Left renal cortex interstitium (tissue), 4 donors: ENCODE data around the gene ALDH3A2. TPM values are rescaled to one million over a fixed set of nuclear protein-coding genes. Genes with fewer than 3 reads are reported as not detected.
"Not testable (repeated sequence)": the region's sequence is repeated elsewhere in the genome, so short reads cannot be mapped to it uniquely, and the experiment has no call there.

Experiments
- DNase-seq, 4 donors: peaks; one replicate each; pipeline ENCODE4 v3.0.0-alpha.2; 2013; ENCODE audit warnings: low read depth in 4 of 4, low spot score in 2 of 4, missing footprints in 1 of 4
- polyA plus RNA-seq, 4 donors: library from polyadenylated mRNA; unstranded; fragments of 120-200 nt; gene quantifications; one replicate each; pipeline ENCODE4 v1.2.1, GENCODE V29; 2013; ENCODE audit not compliant: insufficient read length in 4 of 4

The ALDH3A2 gene
- polyA plus RNA-seq, 4 donors: 81.0 to 116 (median 90.0) TPM

- no peak for DNase-seq
Measured at GRCh38 chr17:19649274-19649541, 657 bp downstream of the ALDH3A2 start.

GRCh38 chr17:19650826-19651225 is 2.3 kb downstream of the ALDH3A2 start:
- DNase-seq: no peak

- no peak for DNase-seq
Measured at GRCh38 chr17:19651451-19652238, 3.1 kb downstream of the ALDH3A2 start.

- no peak for DNase-seq
Measured at GRCh38 chr17:19652595-19652994, 4.0 kb downstream of the ALDH3A2 start.

GRCh38 chr17:19654342-19654886 is 5.9 kb downstream of the ALDH3A2 start:
- no peak for DNase-seq

GRCh38 chr17:19654896-19655295 is 6.3 kb downstream of the ALDH3A2 start:
- no peak for DNase-seq

- no peak for DNase-seq
Measured at GRCh38 chr17:19656336-19656735, 7.8 kb downstream of the ALDH3A2 start.

GRCh38 chr17:19656851-19657581 is 8.5 kb downstream of the ALDH3A2 start:
- no peak for DNase-seq

- DNase-seq: no peak
Measured at GRCh38 chr17:19659366-19660177, 11.0 kb downstream of the ALDH3A2 start.

GRCh38 chr17:19660219-19660870 is 11.8 kb downstream of the ALDH3A2 start:
- DNase-seq: no peak

GRCh38 chr17:19661121-19661520 is 12.6 kb downstream of the ALDH3A2 start:
- no peak for DNase-seq

GRCh38 chr17:19663097-19663496 is 14.5 kb downstream of the ALDH3A2 start:
- DNase-seq: no peak

GRCh38 chr17:19664136-19664820 is 15.7 kb downstream of the ALDH3A2 start:
- no peak for DNase-seq

- no peak for DNase-seq
Measured at GRCh38 chr17:19664821-19665181, 16.2 kb downstream of the ALDH3A2 start.

- not testable (repeated sequence) for DNase-seq
Measured at GRCh38 chr17:19669680-19670079, 21.1 kb downstream of the ALDH3A2 start.

- no peak for DNase-seq
Measured at GRCh38 chr17:19670908-19671307, 22.4 kb downstream of the ALDH3A2 start.

GRCh38 chr17:19671433-19671832 is 22.9 kb downstream of the ALDH3A2 start:
- no peak for DNase-seq

- peak in 1 of 4 donors; percentile 51 for DNase-seq
Measured at GRCh38 chr17:19672009-19672750, 23.6 kb downstream of the ALDH3A2 start.

GRCh38 chr17:19673623-19674022 is 25.1 kb downstream of the ALDH3A2 start:
- no peak for DNase-seq
